ENCODE data around the gene MIER2.

Gene MIER2

GRCh38 chr19:378706-379105 lies 34.1 kb upstream of the MIER2 start:
- in situ Hi-C loops (cut with MboI; ENCODE audit: low sequenced_read_pairs) = no loop called here

DNA sequence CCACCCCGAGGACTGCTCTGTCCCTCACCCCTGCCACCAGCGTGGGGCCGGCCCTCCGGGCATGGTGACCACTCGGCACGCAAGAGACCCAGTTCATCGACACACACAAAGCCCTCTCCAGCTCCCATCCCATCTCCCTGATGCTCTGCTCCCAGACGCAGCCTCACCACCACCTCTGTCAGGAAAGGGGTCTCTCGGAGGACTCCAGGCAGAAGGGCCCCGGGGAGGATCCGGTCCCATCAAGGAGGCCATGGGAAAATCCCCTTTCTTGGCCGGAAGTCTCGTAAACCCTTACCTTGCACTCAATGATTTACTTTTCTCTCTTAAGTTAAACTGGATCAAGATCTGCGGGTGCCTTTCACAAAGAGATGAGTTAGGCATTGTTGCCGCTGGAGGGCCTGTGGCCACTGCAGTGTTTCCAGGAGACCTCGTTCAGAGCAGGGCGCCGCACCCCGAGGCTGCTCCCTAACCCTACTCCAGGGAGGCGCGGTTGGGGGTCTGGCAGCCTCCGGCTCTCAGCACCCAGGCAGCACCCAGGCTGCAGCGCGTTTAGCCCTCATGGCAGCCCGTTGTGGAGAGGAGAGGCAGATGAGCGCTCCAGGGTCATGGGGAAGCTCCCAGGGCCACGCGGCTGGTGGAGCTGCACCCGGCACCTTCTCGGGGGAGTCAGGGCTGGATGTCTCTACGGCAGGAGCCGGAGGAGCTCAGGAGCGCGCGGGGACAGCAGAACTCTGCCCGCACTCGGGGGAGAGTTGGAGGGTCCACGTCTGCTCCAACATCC lies 33.4 kb upstream of the MIER2 start:
- in situ Hi-C loops (cut with MboI; ENCODE audit: low sequenced_read_pairs) = no loop called here

DNA sequence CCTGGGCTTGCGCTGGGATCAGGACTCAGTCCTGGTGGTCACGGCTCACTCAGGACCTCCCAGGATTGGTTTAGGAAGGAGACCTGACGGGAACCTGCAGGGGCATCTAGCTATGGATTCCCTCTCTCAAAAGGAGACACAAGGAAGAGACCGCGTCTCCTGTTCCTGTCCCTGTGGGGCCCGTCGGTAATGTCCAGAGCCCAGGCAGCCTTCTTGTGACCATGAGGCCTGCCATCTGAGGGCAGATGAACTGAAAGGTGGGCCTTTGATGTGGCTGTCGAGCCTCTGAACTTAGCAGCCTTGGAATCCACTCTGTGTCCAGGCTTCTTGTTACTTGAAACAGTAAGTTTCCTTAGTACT lies 31.5 kb upstream of the MIER2 start:
- in situ Hi-C loops (cut with MboI; ENCODE audit: low sequenced_read_pairs) = no loop called here

- in situ Hi-C loops (cut with MboI; ENCODE audit: low sequenced_read_pairs) = no loop called here
Observed at GRCh38 chr19:375395-376110, 31.0 kb upstream of the MIER2 start.

GRCh38 chr19:374886-375235 lies 30.3 kb upstream of the MIER2 start:
- in situ Hi-C loops (cut with MboI; ENCODE audit: low sequenced_read_pairs) = no loop called here

- in situ Hi-C loops (cut with MboI; ENCODE audit: low sequenced_read_pairs) = no loop called here
Observed at GRCh38 chr19:374183-374885, 29.7 kb upstream of the MIER2 start.

- in situ Hi-C loops (cut with MboI; ENCODE audit: low sequenced_read_pairs) = no loop called here
Observed at GRCh38 chr19:373391-374182, 29.0 kb upstream of the MIER2 start.

GRCh38 chr19:372306-372890 lies 27.8 kb upstream of the MIER2 start:
- in situ Hi-C loops (cut with MboI; ENCODE audit: low sequenced_read_pairs) = no loop called here

- in situ Hi-C loops (cut with MboI; ENCODE audit: low sequenced_read_pairs) = no loop called here
Observed at GRCh38 chr19:371501-372168, 27.0 kb upstream of the MIER2 start.

DNA sequence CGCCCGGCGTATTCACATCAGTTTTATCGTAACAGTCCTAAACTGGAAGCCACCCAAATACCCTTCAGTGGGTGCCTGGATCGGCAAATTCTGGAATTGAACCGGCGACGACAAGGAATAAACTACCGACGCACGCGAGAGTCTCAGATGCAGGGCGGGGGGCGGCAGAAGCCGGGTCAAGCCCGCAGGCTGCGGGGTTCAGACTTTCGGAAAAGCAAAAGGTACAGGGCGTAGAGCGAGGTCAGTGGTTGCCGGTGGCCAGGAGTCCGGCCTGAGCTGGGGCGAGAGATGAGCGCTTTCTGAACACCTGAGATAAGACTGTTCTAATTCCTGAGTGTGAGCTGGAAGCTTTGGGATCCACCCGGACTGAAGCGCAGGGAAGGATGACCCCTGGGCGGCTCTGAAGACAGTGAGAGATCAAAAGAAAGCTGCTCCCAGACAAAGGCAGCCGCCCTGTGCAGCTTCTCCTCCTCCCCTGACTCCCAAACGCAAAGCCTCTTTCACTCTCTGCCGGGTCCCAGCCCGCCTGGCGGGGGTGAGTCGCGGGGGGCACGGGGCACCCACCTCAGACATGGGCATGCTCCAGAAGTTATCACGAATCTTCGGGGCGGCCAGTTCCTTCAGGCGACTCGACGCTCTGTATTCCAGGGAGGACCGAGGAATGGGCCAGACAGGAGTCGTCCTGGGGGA lies 26.2 kb upstream of the MIER2 start:
- in situ Hi-C loops (cut with MboI; ENCODE audit: low sequenced_read_pairs) = no loop called here

DNA sequence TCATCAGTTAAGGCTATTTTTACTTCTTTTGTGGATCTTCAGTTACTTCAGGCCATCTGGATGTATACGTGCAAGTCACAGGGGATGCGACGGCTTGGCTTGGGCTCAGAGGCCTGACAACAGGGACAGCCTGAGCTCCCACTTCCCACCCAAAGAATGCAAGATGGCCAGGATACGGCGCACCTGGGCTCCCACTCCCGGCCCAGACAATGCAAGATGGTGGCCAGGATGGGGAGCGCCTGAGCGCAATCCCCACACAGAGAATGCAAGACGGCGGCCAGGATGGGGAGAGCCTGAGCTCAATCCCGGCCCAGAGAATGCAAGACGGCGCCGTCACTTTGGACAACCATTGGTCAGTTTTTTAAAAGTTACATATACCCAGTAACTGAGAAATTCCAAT lies 25.3 kb upstream of the MIER2 start:
- in situ Hi-C loops (cut with MboI; ENCODE audit: low sequenced_read_pairs) = no loop called here

- in situ Hi-C loops (cut with MboI; ENCODE audit: low sequenced_read_pairs) = no loop called here
Observed at GRCh38 chr19:369256-369655, 24.7 kb upstream of the MIER2 start.

GRCh38 chr19:368630-369024 lies 24.0 kb upstream of the MIER2 start:
- in situ Hi-C loops (cut with MboI; ENCODE audit: low sequenced_read_pairs) = no loop called here

- in situ Hi-C loops (cut with MboI; ENCODE audit: low sequenced_read_pairs) = no loop called here
Observed at GRCh38 chr19:367963-368629, 23.5 kb upstream of the MIER2 start.

- in situ Hi-C loops (cut with MboI; ENCODE audit: low sequenced_read_pairs) = no loop called here
Observed at GRCh38 chr19:367561-367960, 23.0 kb upstream of the MIER2 start.

DNA sequence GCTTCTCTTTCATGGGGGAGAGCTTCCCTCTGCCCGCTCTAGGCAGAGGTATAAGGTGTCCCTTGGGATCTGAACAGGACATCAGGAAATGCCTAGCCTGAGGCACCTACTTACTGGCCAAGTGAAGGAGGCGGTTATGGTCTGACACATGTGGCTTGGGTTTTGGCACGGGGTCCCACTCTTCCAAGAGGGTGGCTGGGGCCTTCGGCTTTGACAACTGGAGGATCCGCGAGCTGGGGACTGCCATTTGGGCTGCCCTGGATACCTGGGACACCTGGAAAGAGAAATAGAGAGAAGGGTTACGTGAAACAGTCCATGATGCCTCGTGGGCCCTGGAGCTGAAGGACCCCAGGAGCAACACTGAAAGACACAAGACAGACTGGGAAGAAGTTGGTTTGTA lies 22.4 kb upstream of the MIER2 start:
- in situ Hi-C loops (cut with MboI; ENCODE audit: low sequenced_read_pairs) = no loop called here

- in situ Hi-C loops (cut with MboI; ENCODE audit: low sequenced_read_pairs) = no loop called here
Observed at GRCh38 chr19:366205-366783, 21.7 kb upstream of the MIER2 start.

GRCh38 chr19:364496-365287 lies 20.1 kb upstream of the MIER2 start:
- in situ Hi-C loops (cut with MboI; ENCODE audit: low sequenced_read_pairs) = no loop called here

Measured in HL-60/S4 treated with phorbol 12-myristate 13-acetate at 8.2 ng/mL for 4 days and 3 days (cell line).